HCT116 (cell line): ENCODE measurements around the gene ASXL2. TPM values are rescaled to one million over a fixed set of nuclear protein-coding genes. Genes with fewer than 3 reads are reported as not detected.

Experiments used
- ATAC-seq: fragments of 200-7000 bp; cut with Tn5 transposase; 2 replicates; pipeline ENCODE4 v1.9.1; 2020; ENCODE audit warnings: mild to moderate bottlenecking, moderate library complexity
- BruUV-seq: library from RNA; stranded (reverse); fragments of 400-500 nt; replicated peaks from 2 replicates; lab custom pipeline; 2021; lab: Mats Ljungman, UMichigan
- CTCF ChIA-PET: fragments of 300-600 bp; sonication (Branson Sonifier 250); formaldehyde crosslinking; loops from one replicate; lab custom pipeline; 2021; ENCODE audit warnings: antibody characterized with exemption; lab: Charles Lee
- POLR2A ChIA-PET: fragments of 300-600, 350-600 bp; sonication (Branson Sonifier 250); formaldehyde crosslinking; loops from one replicate; lab custom pipeline; 2021; ENCODE audit warnings: antibody characterized with exemption; lab: Charles Lee
- RAD21 ChIA-PET, 2 experiments: fragments of 300-600 bp; sonication (Branson Sonifier 250); formaldehyde crosslinking; loops; one replicate each; lab custom pipeline; 2023; ENCODE audit warnings: low total read pairs in 2 of 2; ENCODE audit not compliant: uncharacterized antibody in 2 of 2, unreplicated experiment in 2 of 2, low non-redundant PET in 1 of 2; lab: Charles Lee
- DNase-seq: peaks from one replicate; pipeline ENCODE4 v3.0.0-alpha.2; 2010; ENCODE audit warnings: low read depth, low spot score
- H2AFZ ChIP-seq: fragments of 200-600 bp; shearing (Covaris generic), sonication (generic); 2 replicates; pipeline ENCODE4 v1.6.1; 2017; ENCODE audit warnings: low read depth, mixed run types, mixed read lengths, antibody characterized with exemption, low read length; ENCODE audit not compliant: poor library complexity, severe bottlenecking
- H3K27ac ChIP-seq: 2 replicates; pipeline ENCODE4 v1.5.1; 2012; ENCODE audit warnings: low read depth, low read length
- H3K27me3 ChIP-seq: fragments of 200-600 bp; sonication (generic); 2 replicates; pipeline ENCODE4 v1.6.1; 2016; ENCODE audit warnings: mixed run types, low read length, mixed read lengths; ENCODE audit not compliant: insufficient read depth
- H3K36me3 ChIP-seq, 2 experiments: fragments of 200-500 bp in 1 of 2; fragments of 200-600 bp in 1 of 2; sonication (Bioruptor generic) in 1 of 2; sonication (generic) in 1 of 2; 2 replicates each; pipeline versions ENCODE4 v1.5.1 to v1.6.1; 2014 to 2016; ENCODE audit warnings: low read length in 2 of 2, inconsistent platforms in 1 of 2, mixed read lengths in 1 of 2, mixed run types in 1 of 2; ENCODE audit not compliant: insufficient read depth in 2 of 2, control insufficient read depth in 1 of 2
- H3K4me1 ChIP-seq, 2 experiments: fragments of 200-600 bp in 1 of 2; sonication (generic) in 1 of 2; 2 replicates each; pipeline versions ENCODE4 v1.5.1 to v1.6.1; 2012 to 2017; ENCODE audit warnings: low read length in 2 of 2, inconsistent platforms in 1 of 2, mild to moderate bottlenecking in 1 of 2, mixed read lengths in 1 of 2, mixed run types in 1 of 2, moderate library complexity in 1 of 2; ENCODE audit not compliant: insufficient read depth in 2 of 2, control insufficient read depth in 1 of 2
- H3K4me2 ChIP-seq: fragments of 200-600 bp; sonication (generic); 2 replicates; pipeline ENCODE4 v1.6.1; 2017; ENCODE audit warnings: mixed run types, low read length, mixed read lengths
- H3K4me3 ChIP-seq, 2 experiments: fragments of 200-600 bp in 1 of 2; sonication (generic) in 1 of 2; replicated peaks in 1 of 2; 2 replicates each; pipeline ENCODE4 v1.5.1; 2011 to 2016; ENCODE audit warnings: low read length in 2 of 2, control low read depth in 1 of 2, low read depth in 1 of 2, mild to moderate bottlenecking in 1 of 2, mixed read lengths in 1 of 2, mixed run types in 1 of 2
- H3K79me2 ChIP-seq: fragments of 200-600 bp; sonication (generic); 2 replicates; pipeline ENCODE4 v1.6.1; 2017; ENCODE audit warnings: mild to moderate bottlenecking, mixed run types, low read length, moderate library complexity, mixed read lengths; ENCODE audit not compliant: insufficient read depth
- H3K9ac ChIP-seq: fragments of 200-600 bp; sonication (generic); 2 replicates; pipeline ENCODE4 v1.6.1; 2016; ENCODE audit warnings: low read length, mixed read lengths
- H3K9me2 ChIP-seq: fragments of 200-600 bp; sonication (generic), shearing (Covaris generic); 2 replicates; pipeline ENCODE4 v1.6.1; 2017; ENCODE audit warnings: mixed run types, mild to moderate bottlenecking, moderate library complexity; ENCODE audit not compliant: insufficient read depth
- H3K9me3 ChIP-seq, 2 experiments: fragments of 200-500 bp in 1 of 2; fragments of 200-600 bp in 1 of 2; sonication (Bioruptor generic) in 1 of 2; sonication (generic) in 1 of 2; 2 replicates each; pipeline ENCODE4 v1.6.1; 2014 to 2017; ENCODE audit warnings: low read length in 2 of 2, mixed read lengths in 2 of 2, inconsistent platforms in 1 of 2, low read depth in 1 of 2, mild to moderate bottlenecking in 1 of 2, mixed run types in 1 of 2, moderate library complexity in 1 of 2; ENCODE audit not compliant: control insufficient read depth in 1 of 2, insufficient read depth in 1 of 2
- H4K20me1 ChIP-seq: fragments of 200-600 bp; sonication (generic), shearing (Covaris generic); 2 replicates; pipeline ENCODE4 v1.6.1; 2017; ENCODE audit warnings: mixed run types, mild to moderate bottlenecking, moderate library complexity; ENCODE audit not compliant: insufficient read depth
- CBX3 ChIP-seq: IDR thresholded peaks from 2 replicates; pipeline ENCODE4 v1.6.1; 2012; ENCODE audit warnings: low read depth
- CEBPB ChIP-seq: IDR thresholded peaks from 2 replicates; pipeline ENCODE4 v1.6.1; 2012; ENCODE audit warnings: low read depth
- EZH2 ChIP-seq: fragments of 200-600 bp; sonication (generic); IDR thresholded peaks from 2 replicates; pipeline ENCODE4 v1.6.1; 2017; ENCODE audit warnings: antibody characterized with exemption, mixed run types
- EZH2phosphoT487 ChIP-seq: fragments of 200-600 bp; IDR thresholded peaks from 2 replicates; pipeline ENCODE4 v1.6.1; 2018; ENCODE audit warnings: antibody characterized with exemption, borderline replicate concordance
- FOSL1 ChIP-seq: IDR thresholded peaks from 2 replicates; pipeline ENCODE4 v1.6.1; 2012; ENCODE audit warnings: low read depth
- POLR2AphosphoS5 ChIP-seq: IDR thresholded peaks from 2 replicates; pipeline ENCODE4 v1.6.1; 2011; ENCODE audit warnings: mild to moderate bottlenecking, low read depth, low read length, moderate library complexity
- RAD21 ChIP-seq: IDR thresholded peaks from 2 replicates; pipeline ENCODE4 v1.6.1; 2012; ENCODE audit warnings: low read depth, mild to moderate bottlenecking
- REST ChIP-seq: IDR thresholded peaks from 2 replicates; pipeline ENCODE4 v1.6.1; 2012; ENCODE audit warnings: low read depth
- SP1 ChIP-seq: IDR thresholded peaks from 2 replicates; pipeline ENCODE4 v1.6.1; 2012; ENCODE audit warnings: low read depth
- SRF ChIP-seq: IDR thresholded peaks from 2 replicates; pipeline ENCODE4 v1.6.1; 2012; ENCODE audit warnings: low read depth
- TCF7L2 ChIP-seq: IDR thresholded peaks from 2 replicates; pipeline ENCODE4 v1.7.0; 2011; ENCODE audit warnings: borderline replicate concordance, inconsistent platforms; ENCODE audit not compliant: insufficient read depth, insufficient read length; ENCODE audit errors: extremely low read depth
- ZFX ChIP-seq: fragments of 450-650 bp; IDR thresholded peaks from 2 replicates; pipeline ENCODE4 v1.6.1; 2017
- intact Hi-C: fragments of 100-400 bp; cut with micrococcal nuclease; formaldehyde crosslinking; loops from 2 replicates; pipeline ENCODE4 v1.10.0; 2022
- total RNA-seq: library from RNA; stranded (reverse); gene quantifications from one replicate; pipeline ENCODE4 v1.2.1, GENCODE V29; 2021; ENCODE audit not compliant: unreplicated experiment

Gene ASXL2
- total RNA-seq, 1 experiment from 2014 or later: 29.2 TPM

GRCh38 chr2:25726522-25726921, 151.8 kb downstream of the ASXL2 start:
- no peaks in the 10 kb centered on the region for H4K20me1 ChIP-seq
- ATAC-seq (no peak), DNase-seq (no peak)
- no peaks in the 10 kb centered on the region for H3K4me1 ChIP-seq
- H3K27me3 ChIP-seq: no peaks in the 10 kb centered on the region
- intact Hi-C loops: no loop called here
- POLR2A ChIA-PET: no interaction called here
- H2AFZ ChIP-seq: no peak overlapping the region
- TF ChIP-seq REST: no peak
- TF ChIP-seq EZH2phosphoT487: no peak
- TF ChIP-seq SRF: no peak
- no peak for TF ChIP-seq CEBPB
- no peak for TF ChIP-seq FOSL1
- no peak for TF ChIP-seq RAD21
- TF ChIP-seq SP1: no peak
- TF ChIP-seq EZH2: no peak
- no peak for TF ChIP-seq POLR2AphosphoS5
- TF ChIP-seq CBX3: no peak
- no peak for TF ChIP-seq TCF7L2
- no peak for TF ChIP-seq ZFX
- no peaks in the 10 kb centered on the region for H3K9me3 ChIP-seq
- H3K36me3 ChIP-seq: no peaks in the 10 kb centered on the region
- H3K27ac ChIP-seq: no peak overlapping the region
- no peak overlapping the region for H3K4me2 ChIP-seq
- H3K9me2 ChIP-seq: no peaks in the 10 kb centered on the region
- RAD21 ChIA-PET: no interaction called here
- no peaks in the 10 kb centered on the region for H3K79me2 ChIP-seq
- no peak overlapping the region for H3K4me3 ChIP-seq
- no TSS peak for BruUV-seq
- CTCF ChIA-PET: no interaction called here
- no peak overlapping the region for H3K9ac ChIP-seq
